ENCODE data around the gene SDC3.

DNA sequence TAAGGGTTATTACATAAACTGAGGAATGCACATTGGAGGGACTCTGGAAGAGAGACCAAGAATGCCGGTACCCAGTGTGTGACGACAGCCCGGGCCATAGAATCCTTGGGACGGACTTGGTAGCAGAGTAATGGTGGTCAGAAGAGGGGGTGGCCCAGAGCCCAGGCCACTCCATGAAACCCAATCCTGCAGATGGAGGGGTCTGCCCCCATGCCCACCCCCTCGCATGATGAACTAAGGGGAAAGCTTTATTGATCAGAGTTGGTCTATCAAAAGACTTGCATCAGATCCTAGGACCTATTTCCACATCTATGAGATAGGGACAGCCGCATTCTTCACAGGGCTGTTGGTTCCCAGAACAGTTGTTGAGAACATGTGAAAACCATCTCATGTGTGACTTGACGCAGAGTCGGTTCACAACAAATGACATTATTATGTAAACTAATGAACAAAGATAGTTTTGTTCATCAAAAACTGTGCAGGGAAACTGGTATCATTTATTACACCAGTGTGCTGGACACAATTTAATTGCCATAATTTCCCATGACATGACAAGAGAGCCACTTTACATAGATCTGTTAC is 21.5 kb upstream of the SDC3 start:
- TF ChIP-seq POLR2A (IDR thresholded peaks at IDR 0.05; ENCODE audit: low read length) (no peak), GATA1 (IDR thresholded peaks at IDR 0.05; ENCODE audit: low read depth, low read length) (no peak)

Data from erythroblast (primary cell).